Measurements from ENCODE around the gene FAM131B.

Gene FAM131B

DNA sequence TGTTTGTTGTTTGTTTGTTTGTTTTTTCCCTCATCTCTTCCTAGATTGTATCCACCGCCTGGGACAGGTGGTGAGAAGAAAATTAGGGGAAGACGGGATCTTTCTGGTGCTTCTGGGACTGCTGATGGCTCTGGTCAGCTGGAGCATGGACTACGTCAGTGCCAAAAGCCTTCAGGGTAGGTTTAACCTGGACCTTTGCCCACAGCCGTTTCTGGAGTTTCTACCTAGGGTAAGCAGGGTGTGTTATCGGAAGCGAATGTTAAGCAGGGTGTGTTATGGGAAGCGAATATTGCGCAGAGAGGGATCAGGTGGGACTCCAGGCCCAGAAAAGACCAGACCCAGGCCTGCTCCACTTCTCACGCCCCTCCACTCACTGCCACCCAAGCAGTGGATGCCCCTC is 41.9 kb downstream of the FAM131B start:
- no peak for DNase-seq

DNA sequence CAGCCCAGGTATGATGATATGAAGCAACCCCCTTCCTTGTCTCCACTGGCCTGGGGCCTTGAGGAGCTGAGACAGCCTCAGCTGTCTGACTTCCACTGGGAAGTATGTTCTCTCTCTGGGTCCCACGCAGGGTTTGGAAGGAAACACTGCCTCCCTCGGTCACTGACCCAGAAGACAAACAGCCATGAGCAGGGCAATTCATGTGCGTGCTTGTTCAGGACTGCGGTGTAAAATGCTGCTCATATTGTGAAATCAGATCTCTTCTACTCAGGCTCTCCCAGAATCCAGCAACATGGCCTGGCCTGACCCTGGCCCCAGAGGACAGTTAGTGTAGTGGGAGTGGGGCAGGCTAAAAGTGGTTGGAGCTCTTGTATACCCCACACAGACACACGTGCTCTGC is 43.9 kb downstream of the FAM131B start:
- DNase-seq = no peak

DNA sequence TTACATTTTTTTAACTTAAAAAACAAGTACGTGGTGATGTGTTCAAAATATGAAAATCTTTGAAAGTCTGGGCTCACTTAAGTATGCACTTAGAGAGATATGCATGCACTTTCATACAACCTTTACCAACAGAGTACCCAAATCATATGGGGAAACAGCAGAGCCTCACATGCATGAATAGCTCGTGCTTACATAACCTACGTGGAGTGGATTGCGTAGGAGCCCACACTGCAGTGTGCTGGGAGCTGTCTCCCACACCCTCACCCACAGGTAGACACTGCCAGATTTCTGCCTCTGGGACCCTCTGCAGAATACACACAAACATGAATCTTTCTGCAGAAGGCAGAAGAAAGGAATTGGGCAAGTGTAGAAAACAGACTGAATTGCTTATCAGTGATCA is 46.0 kb downstream of the FAM131B start:
- DNase-seq = no peak

DNA sequence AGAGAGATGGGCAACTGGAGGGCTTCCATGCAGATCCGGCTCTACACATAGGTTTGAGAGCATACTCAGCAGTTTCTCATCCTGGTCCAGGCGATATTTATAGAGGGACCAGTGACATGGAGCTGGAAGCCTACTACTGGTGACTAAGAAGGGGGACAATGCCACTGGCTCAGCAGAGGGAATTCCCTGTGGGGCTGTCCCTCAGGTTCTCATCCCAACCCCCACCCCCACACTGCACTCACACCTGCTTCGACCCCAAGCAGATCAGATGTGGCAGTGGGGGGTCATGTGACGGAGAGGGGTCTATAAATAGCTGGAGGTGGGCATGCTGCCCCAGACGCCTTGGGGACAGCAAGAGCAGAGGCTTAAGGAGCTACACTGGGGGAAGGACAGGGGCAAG is 46.7 kb downstream of the FAM131B start, which contains the start of gene CLCN1:
CLCN1 (plus strand) TSS at position 336 of the 400 bp plus-strand sequence. CDS start 102 bp downstream, outside the sequence.
- DNase-seq = no peak

DNA sequence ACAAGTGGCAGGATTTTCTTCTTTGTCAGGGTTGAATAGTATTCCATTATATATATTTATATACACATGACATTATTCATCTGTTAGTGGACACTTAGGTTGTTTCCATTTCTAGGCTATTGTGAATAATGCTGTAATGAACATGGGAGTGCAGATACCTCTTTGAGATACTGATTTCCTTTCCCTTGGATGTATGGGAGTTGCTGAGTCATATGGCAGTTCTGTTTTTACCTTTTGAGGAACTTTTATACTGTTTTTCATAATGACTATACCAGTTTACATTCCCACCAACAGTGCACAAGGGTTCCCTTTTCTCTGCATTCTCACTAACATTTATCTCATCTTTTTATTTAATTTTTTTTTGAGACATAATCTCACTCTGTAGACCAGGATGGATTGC is 48.4 kb downstream of the FAM131B start:
- no peak for DNase-seq

DNA sequence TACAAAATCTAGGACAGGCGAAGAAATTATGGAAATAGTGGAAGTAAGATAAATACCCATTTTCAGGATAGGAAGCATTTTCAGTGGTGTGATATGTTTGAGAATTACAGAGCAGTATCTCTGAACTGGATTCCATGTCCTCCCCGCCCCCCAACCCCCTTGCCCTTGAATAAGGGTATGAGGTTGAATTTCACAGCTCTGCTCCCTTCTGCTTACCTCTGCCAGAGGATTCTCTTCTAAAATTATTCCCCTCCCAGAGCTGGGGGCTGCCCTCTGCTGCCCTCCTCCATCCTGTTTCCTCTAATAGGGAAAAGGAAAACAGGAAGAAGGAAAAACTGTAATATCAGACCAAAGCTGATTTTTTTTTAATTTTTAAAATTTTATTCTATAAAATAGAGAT is 53.9 kb downstream of the FAM131B start:
- no peak for DNase-seq

DNA sequence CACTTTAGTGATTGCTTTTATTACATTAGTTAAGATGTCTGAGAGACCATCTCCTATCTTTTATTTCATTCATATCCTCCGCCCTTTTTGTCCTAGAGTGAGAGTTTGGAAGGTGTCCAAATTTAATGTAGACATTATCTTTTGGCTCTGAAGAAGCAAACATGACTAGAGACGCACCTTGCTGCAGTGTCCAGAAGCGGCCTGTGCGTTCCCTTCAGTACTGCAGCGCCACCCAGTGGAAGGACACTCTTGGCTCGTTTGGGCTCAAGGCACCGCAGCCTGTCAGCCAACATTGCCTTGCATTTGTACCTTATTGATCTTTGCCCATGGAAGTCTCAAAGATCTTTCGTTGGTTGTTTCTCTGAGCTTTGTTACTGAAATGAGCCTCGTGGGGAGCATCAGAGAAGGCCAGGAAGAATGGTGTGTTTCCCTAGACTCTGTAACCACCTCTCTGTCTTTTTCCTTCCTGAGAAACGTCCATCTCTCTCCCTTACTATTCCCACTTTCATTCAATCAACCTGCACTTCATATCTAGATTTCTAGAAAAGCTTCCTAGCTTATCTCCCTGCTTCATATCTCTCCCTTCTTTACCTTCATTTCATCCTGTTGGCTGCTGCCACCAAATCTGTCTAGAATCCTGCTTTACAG is 57.0 kb downstream of the FAM131B start:
- peak; percentile 61 for DNase-seq

DNA sequence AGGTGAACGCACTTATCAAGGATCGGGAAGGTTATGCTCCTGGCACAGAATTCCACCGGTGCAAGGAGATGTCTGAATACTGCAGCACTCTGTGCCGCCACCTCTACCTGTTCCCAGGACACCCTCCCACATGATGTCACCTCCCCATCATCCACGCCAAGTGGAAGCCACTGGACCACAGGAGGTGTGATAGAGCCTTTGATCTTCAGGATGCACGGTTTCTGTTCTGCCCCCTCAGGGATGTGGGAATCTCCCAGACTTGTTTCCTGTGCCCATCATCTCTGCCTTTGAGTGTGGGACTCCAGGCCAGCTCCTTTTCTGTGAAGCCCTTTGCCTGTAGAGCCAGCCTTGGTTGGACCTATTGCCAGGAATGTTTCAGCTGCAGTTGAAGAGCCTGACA is 57.6 kb downstream of the FAM131B start:
- no peak for DNase-seq

DNA sequence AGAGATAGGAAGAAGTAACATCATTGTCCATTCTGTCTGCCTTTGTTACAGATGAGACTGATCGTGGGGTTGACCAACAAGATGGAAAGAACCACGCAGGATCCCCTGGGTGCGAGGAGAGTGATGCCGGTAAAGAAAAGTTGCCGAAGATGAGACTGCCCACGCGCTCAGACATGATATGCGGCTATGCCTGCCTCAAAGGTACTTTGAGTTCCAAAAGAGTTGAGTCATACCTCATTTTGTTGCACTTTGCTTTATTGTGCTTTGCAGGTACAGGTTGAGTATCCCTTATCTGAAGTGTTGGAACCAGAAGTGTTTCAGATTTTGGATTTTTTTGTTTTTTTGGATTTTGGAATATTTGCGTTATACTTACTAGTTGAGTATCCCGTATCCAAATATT is 58.8 kb downstream of the FAM131B start:
- no peak for DNase-seq
